Stimulated activated naive CD8-positive, alpha-beta T cell treated with anti-CD3 and anti-CD28 coated beads, Interleukin-15, Interleukin-2, amounts not matched to agents 100 ng/mL and 50 ng/mL, for 24 hours (primary cell): ENCODE data around the gene CDKAL1.

Experiments used
- H3K27ac Mint-ChIP-seq: one replicate; pipeline ENCODE4 v1.8.0; 2021; ENCODE audit warnings: mild to moderate bottlenecking, mixed read lengths
- H3K27me3 Mint-ChIP-seq: one replicate; pipeline ENCODE4 v1.8.0; 2021; ENCODE audit warnings: mixed read lengths
- H3K36me3 Mint-ChIP-seq: one replicate; pipeline ENCODE4 v1.8.0; 2021; ENCODE audit warnings: low read depth, mixed read lengths
- H3K4me1 Mint-ChIP-seq: one replicate; pipeline ENCODE4 v1.8.0; 2021; ENCODE audit warnings: low read depth, mixed read lengths
- H3K4me3 Mint-ChIP-seq: one replicate; pipeline ENCODE4 v1.8.0; 2021; ENCODE audit warnings: mild to moderate bottlenecking, mixed read lengths
- H3K9me3 Mint-ChIP-seq: one replicate; pipeline ENCODE4 v1.8.0; 2021; ENCODE audit warnings: mixed read lengths

The CDKAL1 gene

GRCh38 chr6:20840675-20841074 is 306.4 kb downstream of the CDKAL1 start:
- Mint-ChIP-seq H3K27ac (no peak overlapping the region), H3K4me3 (no peak overlapping the region), H3K36me3 (peaks cover 23% of the 10 kb centered on the region), H3K27me3 (no peaks in the 10 kb centered on the region), H3K4me1 (peaks cover 22% of the 10 kb centered on the region), H3K9me3 (no peaks in the 10 kb centered on the region)

- Mint-ChIP-seq H3K27ac (no peak overlapping the region), H3K9me3 (no peaks in the 10 kb centered on the region), H3K4me1 (peaks cover 19% of the 10 kb centered on the region), H3K4me3 (no peak overlapping the region), H3K27me3 (no peaks in the 10 kb centered on the region), H3K36me3 (peaks cover 30% of the 10 kb centered on the region)
These were observed 307.5 kb downstream of the CDKAL1 start for GRCh38 chr6:20841806-20842205.

GRCh38 chr6:20845592-20845991 is 311.3 kb downstream of the CDKAL1 start:
- H3K9me3 Mint-ChIP-seq = no peaks in the 10 kb centered on the region
- no peak overlapping the region for H3K4me3 Mint-ChIP-seq
- H3K27me3 Mint-ChIP-seq = no peaks in the 10 kb centered on the region
- peaks cover 32% of the 10 kb centered on the region for H3K36me3 Mint-ChIP-seq
- H3K4me1 Mint-ChIP-seq = peaks cover 10% of the 10 kb centered on the region
- no peak overlapping the region for H3K27ac Mint-ChIP-seq

GRCh38 chr6:20846602-20847028 is 312.4 kb downstream of the CDKAL1 start:
- Mint-ChIP-seq H3K4me3 (no peak overlapping the region), H3K9me3 (peaks cover 4% of the 10 kb centered on the region), H3K27ac (no peak overlapping the region), H3K27me3 (no peaks in the 10 kb centered on the region), H3K4me1 (peaks cover 10% of the 10 kb centered on the region), H3K36me3 (peaks cover 37% of the 10 kb centered on the region)

GRCh38 chr6:20847904-20848303 is 313.6 kb downstream of the CDKAL1 start:
- no peaks in the 10 kb centered on the region for H3K27me3 Mint-ChIP-seq
- peaks cover 37% of the 10 kb centered on the region for H3K36me3 Mint-ChIP-seq

DNA sequence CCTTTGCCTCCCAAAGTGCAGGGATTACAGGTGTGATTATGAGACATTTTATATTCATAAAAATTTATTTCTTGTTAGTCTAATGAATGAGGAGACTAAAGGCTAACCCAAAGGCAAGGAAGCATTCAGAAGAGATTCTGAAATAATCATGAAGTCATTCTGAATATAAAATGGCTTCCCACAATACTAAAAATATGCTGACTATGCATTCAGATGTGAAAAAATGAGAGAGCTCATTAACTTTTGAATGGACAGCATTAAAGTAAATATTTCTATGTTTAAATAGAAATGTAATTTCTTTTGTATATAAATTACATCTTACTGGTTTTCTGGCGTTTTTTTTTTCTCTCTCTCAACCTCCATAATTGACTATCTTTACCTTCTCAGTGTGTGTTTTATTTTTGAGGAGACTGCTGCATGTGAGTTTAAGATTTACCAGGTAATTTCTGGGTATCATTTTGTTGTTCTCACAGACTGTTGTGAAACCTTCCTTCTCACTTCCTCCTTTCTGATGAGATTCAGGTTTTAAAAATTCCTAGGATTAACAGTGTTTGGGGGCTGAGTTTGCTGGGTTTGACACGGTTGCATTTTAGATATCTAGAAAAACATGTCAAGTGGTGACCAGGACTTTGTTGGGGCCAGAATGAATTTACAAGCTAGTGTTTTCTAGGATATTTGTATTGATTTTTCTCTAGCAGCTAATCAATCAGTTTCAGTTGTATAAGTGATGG is 316.6 kb downstream of the CDKAL1 start:
- Mint-ChIP-seq H3K36me3 (peaks cover 39% of the 10 kb centered on the region), H3K27ac (peak overlapping the region; percentile 45), H3K4me3 (no peak overlapping the region), H3K4me1 (peaks cover 10% of the 10 kb centered on the region), H3K27me3 (no peaks in the 10 kb centered on the region), H3K9me3 (peaks cover 4% of the 10 kb centered on the region)

More at GRCh38 chr6:20847904-20848303, 313.6 kb downstream of the CDKAL1 start:
- Mint-ChIP-seq H3K9me3 (peaks cover 4% of the 10 kb centered on the region), H3K4me1 (peaks cover 10% of the 10 kb centered on the region), H3K4me3 (no peak overlapping the region), H3K27ac (no peak overlapping the region)

GRCh38 chr6:20851795-20852194 is 317.5 kb downstream of the CDKAL1 start:
- no peak overlapping the region for H3K27ac Mint-ChIP-seq
- peaks cover 36% of the 10 kb centered on the region for H3K36me3 Mint-ChIP-seq
- H3K27me3 Mint-ChIP-seq = no peaks in the 10 kb centered on the region
- peaks cover 4% of the 10 kb centered on the region for H3K9me3 Mint-ChIP-seq
- no peak overlapping the region for H3K4me3 Mint-ChIP-seq
- H3K4me1 Mint-ChIP-seq = peaks cover 4% of the 10 kb centered on the region

GRCh38 chr6:20853828-20854227 is 319.6 kb downstream of the CDKAL1 start:
- Mint-ChIP-seq H3K36me3 (peaks cover 28% of the 10 kb centered on the region), H3K27me3 (no peaks in the 10 kb centered on the region), H3K27ac (no peak overlapping the region), H3K9me3 (peaks cover 4% of the 10 kb centered on the region), H3K4me3 (no peak overlapping the region), H3K4me1 (no peaks in the 10 kb centered on the region)

DNA sequence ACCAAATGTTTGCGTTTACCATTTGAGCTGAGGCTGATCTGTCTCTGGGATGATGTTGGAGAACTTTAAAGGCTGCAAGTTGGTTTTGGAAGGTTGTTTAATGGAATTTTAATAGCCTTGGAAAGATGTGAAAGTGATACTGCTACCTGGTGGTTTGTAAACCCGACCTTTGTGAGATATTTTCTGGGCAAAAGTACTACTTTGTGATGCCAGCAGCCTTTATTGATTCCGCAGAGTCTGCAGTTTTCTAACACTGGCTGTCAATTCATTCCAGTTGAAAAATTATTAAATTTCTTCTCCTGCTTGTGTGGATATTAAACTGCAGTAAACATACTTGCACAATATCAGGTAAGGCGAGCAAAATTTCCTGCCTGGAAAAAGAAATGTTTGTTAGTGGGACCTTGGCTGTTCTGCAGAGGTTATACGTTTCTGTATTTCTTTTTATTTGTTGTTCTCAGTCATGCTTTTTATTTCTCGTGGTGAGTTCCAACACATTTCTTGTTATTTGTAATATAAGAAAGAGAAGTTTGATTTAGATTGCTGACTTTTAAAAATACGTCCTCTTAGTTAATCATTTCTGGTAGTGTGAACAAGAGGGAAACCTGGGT is 322.5 kb downstream of the CDKAL1 start:
- Mint-ChIP-seq H3K4me1 (no peaks in the 10 kb centered on the region), H3K27me3 (no peaks in the 10 kb centered on the region), H3K36me3 (peaks cover 28% of the 10 kb centered on the region), H3K9me3 (no peaks in the 10 kb centered on the region), H3K4me3 (no peak overlapping the region), H3K27ac (no peak overlapping the region)

- H3K27me3 Mint-ChIP-seq = no peaks in the 10 kb centered on the region
These were observed 327.2 kb downstream of the CDKAL1 start for GRCh38 chr6:20861481-20861880.

DNA sequence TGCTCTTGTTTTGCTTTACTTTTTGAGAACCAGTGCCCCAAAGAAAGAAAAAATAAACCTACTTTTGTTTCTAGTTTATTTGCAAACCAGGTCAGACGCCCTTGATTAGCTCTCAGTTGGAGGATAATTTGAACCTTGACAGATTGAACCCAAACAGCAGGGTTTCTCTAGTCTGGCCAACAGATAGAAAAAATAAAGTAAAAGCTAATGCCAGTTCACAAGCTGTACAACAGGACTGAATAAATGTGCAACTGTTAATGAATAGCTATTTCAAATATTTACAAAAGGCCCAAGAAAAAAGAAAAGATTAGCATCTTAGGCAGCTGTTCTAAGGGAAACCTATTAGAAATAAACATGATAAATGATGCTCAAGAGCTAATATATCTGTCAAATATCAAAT is 331.8 kb downstream of the CDKAL1 start:
- Mint-ChIP-seq H3K4me3 (no peak overlapping the region), H3K27ac (no peak overlapping the region), H3K9me3 (no peaks in the 10 kb centered on the region), H3K4me1 (no peaks in the 10 kb centered on the region), H3K27me3 (no peaks in the 10 kb centered on the region), H3K36me3 (peaks cover 15% of the 10 kb centered on the region)

More at GRCh38 chr6:20861481-20861880, 327.2 kb downstream of the CDKAL1 start:
- Mint-ChIP-seq H3K4me1 (no peaks in the 10 kb centered on the region), H3K4me3 (no peak overlapping the region), H3K27ac (no peak overlapping the region), H3K36me3 (peaks cover 20% of the 10 kb centered on the region), H3K9me3 (no peaks in the 10 kb centered on the region)

- Mint-ChIP-seq H3K4me1 (no peaks in the 10 kb centered on the region), H3K4me3 (no peak overlapping the region), H3K27ac (no peak overlapping the region), H3K9me3 (no peaks in the 10 kb centered on the region), H3K36me3 (peaks cover 15% of the 10 kb centered on the region), H3K27me3 (no peaks in the 10 kb centered on the region)
These were observed 332.9 kb downstream of the CDKAL1 start for GRCh38 chr6:20866935-20867703.

GRCh38 chr6:20868397-20869096 is 334.3 kb downstream of the CDKAL1 start:
- Mint-ChIP-seq H3K27me3 (no peaks in the 10 kb centered on the region), H3K9me3 (no peaks in the 10 kb centered on the region), H3K4me1 (no peaks in the 10 kb centered on the region), H3K27ac (no peak overlapping the region), H3K4me3 (no peak overlapping the region), H3K36me3 (peaks cover 10% of the 10 kb centered on the region)

DNA sequence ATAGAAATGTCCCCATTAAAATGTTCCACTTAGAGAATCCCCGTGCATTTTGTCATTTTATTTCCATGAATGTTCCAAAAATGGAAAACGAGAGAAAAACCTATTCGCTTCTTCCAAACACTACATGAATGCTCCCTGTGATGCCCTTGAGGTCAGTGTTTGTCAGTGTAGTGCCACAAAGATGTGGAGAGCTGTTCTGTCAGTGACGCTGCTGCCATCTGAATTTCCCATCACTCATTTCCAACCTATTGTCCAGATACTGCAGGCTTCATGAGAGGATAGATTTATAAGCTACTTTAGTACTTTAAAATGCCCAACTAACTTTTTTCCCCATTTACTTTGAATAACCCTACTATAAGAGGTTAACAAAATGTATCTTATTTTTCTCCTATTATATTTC is 335.8 kb downstream of the CDKAL1 start:
- Mint-ChIP-seq H3K27me3 (no peaks in the 10 kb centered on the region), H3K4me1 (no peaks in the 10 kb centered on the region), H3K27ac (no peak overlapping the region), H3K9me3 (no peaks in the 10 kb centered on the region), H3K4me3 (no peak overlapping the region), H3K36me3 (peaks cover 14% of the 10 kb centered on the region)

- Mint-ChIP-seq H3K27me3 (no peaks in the 10 kb centered on the region), H3K9me3 (no peaks in the 10 kb centered on the region), H3K4me3 (no peak overlapping the region), H3K4me1 (no peaks in the 10 kb centered on the region), H3K27ac (no peak overlapping the region), H3K36me3 (peaks cover 14% of the 10 kb centered on the region)
These were observed 336.2 kb downstream of the CDKAL1 start for GRCh38 chr6:20870493-20870892.
